NOMO-1 (cell line): ENCODE results near the gene DBN1.

Experiments
- DNase-seq, 2 experiments: peaks; one replicate each; lab custom pipeline; 2025; ENCODE audit not compliant: unreplicated experiment in 2 of 2; lab: John Stamatoyannopoulos, UW

Gene DBN1

DNA sequence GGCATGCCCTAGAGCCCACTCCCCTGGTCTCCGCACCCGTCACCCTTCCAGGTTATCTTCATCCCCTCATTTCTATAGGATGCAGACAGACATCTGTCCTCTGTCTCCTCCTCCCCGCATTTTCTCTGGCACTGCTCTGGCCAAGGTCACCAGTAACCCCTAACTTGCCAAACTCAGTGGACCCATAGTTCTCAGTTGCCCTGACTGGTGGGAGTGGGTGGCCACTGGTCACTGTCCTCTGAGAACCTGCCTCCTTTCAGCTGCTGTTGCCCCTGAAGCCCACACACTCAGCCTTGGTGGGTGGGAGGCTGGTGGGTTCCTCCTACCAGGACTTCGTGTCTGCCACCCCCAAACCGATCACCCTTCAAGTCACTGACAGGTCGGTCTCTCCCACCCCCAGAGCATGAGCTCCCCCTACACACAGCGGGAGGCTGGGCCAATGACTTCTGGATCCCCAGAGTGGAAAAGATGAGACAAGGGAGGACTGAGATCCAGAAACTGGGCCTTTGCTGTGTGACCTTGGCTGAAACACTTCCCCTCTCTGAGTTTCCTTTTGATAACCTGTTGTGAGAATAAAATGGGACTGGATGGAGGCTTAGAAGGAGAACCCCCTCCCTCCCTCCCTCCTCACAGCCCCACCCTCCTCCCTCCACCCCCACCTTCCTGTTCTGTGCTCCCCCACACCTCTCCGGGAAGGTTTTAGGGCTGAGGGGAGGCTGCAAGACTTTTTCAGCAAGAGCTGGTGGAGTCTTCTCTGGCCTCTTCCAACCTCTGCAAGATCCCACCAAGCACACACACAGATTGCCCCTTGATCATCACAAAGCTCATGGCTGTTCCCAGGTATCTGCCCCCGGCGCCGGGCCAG lies 2.4 kb upstream of the DBN1 start:
- no peak for DNase-seq

DNA sequence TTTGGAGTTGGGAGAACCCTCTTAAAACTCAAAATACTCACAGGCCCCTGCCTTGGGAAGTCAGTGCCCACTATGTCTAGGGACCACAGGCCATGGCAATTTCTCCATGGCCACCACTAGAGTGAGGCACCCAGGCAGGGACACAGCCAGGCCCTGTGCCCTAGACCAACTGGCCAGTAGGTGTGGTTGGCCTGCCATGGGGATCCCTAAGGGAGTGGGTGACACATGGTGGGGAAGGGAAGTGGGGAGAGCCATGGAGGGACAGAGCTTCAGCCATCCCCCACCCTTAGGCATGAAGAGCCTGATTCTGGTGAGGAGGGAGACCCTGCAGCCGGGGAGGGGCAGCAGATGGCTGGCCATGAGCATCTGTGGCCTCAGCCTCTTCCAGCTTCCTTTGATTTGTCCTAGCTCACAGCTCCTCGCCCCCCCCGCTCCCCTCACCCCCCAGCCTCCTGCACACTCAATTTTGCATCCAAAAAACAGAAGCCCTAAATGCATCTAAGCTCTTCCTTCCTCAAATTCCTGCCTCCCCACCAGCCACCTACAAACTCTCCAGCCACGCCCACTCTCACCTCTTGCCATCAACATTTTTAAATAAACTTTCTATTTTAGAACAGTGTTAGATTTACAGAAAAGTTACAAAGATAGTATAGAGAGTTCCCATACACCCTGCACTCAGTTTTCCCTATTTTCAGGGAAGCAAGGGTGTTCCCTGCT lies 1.6 kb upstream of the DBN1 start:
- DNase-seq = peak in 1 of 2 experiments; percentile 13

DNA sequence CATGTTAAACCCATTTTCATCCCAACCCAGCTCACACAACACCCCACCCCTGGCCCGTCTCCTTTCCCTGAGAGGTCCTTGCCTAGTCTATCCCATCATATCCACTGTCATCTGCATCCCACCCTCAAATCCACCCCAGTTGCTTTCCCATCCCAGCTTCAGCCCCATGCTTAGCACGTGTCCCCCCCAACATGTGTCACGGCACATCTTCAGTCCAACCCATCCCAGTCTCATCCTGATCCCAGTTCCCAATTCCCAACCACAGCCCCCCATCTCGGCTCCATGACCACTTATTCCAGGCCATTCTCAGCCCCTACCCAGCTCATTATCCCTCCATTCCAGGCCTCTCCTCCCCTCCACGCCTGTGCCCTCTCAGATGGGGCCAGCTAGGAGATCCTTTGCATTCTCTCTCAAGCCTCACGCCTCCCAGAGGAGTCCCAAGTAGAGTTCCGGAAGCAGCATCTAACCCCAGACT lies 605 bp upstream of the DBN1 start:
- no peak for DNase-seq

DNA sequence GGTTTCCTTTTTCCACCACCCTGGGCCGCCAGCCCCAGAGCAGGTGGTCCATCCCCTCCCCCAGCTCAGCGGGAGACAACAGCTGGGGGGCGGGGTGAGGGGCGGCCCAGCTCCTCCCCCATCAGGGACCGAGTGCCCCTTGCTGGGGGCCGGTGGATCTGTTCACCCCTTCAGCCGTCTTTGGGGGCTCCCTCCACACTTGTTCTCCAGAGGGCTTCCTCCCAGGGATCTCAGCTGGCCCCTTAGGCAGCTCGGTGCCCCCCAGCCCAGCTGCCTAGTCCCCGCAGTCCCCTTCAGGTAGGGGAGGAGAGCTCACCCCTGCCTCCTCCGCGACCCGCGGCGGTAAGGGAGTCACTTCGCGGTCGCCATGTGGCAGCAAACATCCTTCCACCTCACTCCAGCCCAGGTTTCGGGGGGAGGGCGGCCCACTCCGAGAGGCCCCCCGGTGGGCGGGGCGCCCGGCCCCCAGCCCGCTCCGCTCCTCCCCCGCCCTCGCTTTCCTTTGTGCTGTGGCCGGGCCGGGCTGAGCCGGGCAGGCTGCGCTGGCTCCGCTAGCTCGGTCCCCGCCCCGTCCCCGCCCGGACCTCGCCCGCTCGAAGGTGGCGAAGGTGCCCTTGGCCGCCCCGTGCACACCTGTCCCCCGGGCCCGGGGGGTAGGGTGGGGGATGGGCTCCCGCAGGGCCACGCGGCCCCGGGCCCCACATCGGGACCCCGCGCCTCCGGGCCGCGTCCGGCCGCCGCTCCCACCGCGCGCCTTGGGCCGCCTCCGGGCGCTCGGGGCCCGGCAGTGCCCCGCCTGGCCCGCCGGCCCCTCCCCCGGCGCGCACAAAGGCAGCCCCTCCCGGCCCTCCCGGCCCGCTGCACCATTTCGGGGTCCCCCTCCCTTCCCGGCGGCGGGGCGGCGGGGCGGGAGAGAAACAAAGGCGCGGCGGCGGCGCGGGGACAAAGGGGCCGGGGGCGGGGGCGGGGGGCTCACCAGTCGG lies 683 bp downstream of the DBN1 start:
- DNase-seq = no peak

DNA sequence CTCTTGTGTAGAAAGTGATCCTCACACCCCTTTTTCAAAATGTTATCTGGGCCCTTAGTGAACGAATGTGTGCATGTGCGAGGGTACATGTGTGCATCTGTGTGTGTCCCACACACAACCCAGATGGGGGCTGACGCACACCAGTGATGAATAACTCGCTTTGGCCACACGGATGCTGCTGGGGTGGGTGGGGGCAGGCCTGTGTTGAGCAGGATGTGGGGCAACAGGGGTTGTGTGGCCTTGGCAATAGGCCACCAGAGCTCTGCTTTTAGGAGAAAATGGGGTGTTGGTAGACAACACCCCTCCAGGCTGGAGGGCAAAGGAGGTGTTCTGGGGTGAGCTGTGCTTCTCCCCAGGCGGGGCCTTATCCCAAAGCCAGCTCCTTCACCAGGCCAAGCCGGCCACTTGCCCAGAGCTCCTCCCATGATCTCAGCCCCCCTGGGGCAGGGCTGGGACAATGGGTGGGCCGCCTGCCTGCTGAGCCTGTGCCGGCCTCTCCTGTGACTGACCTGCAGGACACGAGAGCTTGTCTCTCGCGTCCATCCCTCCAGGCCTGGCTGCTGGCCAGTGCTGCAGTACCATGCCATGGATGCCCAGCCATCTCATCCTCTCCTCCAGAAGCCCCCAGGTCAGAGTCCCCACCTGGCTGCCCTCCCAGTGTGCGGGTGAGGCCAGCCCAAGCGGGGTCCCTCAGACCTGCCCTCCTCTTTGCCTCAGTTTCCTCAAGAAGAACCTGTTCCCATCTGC lies 1.7 kb downstream of the DBN1 start:
- no peak for DNase-seq

DNA sequence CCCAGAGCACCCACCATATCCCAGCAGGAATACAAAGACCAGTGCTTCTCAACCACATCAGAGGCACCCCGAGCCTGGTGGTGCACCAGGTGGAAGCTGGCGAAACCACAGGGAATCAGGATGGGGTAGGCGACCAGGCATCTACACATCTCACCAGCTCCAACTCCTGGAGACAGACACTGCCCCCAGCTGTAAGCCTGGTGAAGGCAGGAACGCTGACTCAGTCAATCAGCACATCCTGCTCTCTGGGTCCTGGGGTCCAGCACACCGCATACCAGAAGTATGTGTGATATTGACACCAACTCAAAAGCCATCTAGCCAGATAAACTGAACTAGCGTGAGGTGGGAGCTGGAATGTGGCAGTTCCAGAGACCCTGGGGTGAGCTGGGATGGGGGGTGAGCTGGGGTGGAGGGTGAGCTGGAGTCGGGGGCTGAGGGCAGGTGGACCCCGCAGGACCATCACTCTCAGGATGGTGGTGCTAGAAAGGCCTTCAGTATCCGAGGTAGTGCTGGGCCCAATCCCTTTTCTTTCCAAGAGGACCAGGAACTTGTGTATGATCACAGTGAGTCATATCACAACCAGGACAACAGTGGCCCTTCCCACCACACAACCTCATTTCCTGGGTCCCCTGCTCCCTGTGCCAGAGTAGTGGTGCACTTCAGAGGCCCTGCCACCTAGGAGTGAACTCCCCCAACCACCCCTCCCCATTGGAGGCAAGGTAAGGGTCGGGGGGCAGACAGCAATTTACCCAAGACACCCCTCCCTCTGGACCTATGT lies 2.5 kb downstream of the DBN1 start:
- DNase-seq = no peak

DNA sequence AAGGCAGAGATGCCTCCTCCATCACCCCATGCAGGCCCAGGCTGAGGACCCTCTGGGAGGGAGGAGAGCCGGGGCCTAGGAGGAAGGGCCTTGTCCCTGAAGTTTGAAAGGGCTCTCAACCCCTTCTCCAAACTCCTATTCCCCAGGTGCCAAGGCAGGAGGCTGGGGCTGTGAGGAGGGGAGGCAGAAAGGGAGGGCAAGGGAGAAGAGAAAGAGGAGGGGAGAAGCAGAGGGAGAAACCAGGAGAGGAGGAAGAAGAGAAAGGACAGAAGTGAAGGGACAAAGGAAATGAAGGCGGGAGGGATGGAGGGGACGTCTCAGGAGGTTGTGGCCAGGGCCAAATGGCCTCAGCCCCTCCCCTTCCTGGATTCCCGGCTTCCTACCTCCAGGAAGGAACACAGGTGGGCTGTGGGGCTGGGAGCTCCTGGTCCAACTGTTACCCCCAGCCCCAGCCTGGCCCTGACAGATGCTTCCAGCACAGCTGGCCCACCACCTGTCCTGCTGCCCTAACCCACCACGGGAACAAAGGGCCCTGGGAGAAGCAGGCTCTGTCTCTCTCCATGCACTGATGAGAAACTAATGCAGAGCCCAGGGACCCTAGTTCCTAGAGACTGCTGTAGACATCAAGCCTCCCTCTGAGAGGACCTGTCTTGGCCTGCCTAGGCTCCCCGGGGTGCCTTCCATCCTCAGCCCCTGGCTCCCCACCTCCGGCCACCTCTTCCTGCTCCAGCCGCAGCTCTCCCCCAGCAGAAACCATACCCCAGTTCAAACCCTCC lies 3.5 kb downstream of the DBN1 start:
- DNase-seq = no peak

DNA sequence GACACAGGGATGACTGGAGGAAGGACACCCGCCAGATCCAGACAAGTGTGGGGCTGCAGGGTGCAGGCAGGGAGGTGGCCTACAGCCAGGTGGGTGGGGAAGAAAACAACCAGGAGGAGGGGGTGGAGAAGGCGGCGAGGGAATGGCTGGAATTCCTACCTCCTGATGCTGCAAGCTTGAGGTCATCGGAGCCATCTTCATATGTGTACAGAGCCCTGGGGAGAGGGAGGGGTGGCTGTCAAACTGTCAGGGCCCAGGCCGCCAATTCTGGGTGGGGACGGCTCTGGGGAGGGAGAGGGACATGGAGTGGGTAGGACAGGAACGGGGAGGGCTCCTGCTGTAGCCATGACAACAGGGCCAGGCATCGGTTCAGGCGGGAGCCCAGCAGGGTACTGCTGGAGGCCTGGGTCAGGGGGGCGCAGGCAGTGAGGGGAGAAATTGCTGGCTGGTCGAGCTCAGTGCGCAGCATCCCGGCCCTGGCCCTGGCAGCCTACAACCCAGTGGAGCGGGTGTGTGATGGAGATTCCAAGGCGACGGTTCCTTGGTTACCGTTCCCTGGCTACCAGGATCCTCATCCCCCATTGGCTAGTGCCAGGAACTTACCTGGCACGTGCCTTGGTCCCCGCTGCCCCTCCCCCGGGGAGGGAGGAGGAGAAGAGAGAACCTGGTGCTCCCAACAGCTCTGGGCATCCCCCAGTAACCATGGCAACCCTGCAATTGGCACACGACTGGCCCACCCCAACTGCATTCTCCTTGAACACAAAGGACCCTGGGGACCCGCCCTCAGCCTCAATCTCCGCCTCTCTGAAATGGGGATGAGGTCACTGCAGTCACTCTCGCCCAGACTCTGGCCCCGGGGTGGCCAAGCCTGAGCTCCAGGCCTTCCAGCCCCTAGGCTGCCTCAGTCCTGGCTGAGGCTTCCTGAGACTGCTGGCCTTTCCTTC lies 4.5 kb downstream of the DBN1 start:
- DNase-seq = no peak

DNA sequence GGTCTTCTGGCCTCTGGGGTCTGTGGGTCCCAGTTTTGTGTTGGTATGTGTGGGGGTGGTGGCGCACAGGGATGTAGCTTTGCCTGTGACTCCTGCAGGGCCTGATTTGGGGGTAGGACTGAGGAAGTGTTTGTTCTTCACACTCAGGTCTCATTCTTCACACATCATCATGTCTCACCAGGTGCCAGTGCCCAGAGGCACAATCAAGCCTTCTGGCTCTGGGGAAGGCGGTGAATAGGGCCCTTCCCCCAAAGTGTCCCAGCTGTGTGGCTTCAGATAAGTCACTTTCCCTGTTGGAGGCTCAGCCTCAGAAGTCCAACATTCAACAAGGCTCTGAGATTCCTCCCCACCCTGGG lies 5.1 kb downstream of the DBN1 start:
- DNase-seq = no peak

DNA sequence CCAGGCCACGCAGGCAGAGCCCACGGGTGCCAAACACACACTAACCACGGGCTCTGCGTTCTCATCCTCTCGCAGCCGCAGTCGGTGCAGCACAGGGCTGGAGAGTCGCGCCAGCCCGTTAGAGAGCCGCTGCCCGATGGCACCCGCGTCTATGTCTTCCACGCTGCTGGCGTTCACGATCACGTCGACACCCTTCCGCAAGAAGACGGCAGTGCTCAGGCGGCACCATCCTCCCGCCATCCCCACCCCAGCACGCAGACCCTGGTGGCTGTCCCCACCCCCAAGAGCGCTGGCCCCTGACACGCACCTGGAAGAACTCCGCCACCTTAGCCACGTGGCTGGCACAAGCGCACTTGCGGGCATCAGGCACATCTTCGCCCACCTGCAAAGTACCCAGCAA lies 6.0 kb downstream of the DBN1 start:
- no peak for DNase-seq

DNA sequence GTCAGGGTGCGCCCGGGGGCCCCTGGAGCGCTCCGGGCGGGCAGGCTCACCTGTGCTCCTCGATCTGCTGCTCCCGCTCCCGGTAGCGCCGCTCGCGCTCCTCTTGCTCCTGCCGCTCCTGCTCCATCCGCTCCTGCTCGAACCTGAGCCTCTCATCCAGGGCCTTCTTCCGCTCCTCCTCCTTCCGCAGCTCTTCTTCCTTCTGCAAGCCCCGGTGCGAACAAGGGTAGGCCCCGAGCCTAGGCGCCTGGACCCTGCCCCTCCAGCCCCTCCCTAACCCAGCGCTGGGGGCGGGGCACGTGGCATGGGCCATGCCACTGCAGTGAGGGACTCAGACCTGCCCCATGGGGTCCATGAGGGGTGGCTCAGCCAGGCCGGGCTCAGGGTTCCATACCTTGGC lies 6.6 kb downstream of the DBN1 start:
- no peak for DNase-seq

DNA sequence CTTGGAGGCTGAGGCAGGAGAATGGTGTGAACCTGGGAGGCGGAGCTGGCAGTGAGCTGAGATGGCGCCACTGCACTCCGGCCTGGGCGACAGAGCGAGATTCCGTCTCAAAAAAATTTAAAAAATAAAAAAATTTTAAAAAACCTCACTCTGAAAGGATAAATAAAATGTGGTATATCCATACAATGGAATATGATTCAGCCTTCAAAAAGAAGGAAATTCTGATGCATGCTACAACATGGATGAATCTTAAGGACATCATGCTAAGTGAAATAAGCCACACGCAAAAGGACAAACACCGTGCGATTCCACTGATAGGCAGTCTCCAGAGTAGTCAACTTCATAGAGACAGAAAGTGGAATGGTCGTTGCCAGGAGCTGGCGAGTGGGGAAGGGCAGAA lies 8.4 kb downstream of the DBN1 start:
- no peak for DNase-seq

DNA sequence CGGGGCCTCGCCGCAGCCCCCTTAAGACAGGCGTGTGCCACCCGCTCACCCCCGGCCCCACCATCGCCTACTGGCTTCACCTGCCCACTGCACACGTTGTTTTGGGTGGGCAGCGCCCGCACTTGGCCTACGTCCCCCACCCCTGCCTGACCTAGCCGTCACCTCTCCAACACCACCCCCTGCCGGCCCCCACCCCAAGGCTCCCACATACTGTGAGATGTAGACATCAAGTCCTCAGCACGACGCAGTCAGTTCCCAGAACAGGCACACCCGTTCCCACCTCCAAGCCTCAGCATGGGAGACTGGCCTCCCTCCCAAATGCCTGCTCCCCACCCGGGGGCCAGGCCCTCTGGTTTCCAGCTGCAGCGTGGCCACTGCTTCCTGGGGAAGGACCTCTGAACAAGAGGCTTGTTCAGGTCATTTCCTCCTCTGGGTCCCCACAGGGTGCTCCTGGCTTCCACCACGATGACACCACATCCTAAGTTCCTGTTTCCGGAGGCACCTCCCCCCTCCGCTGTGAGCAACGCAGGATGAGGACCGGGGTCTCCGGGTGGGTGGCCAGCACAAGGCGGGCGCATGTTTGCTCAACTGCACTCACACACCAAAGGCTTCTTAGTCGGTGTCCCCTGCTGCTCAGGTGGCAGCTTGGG lies 11.3 kb downstream of the DBN1 start:
- peak; percentile 24 to 42 for DNase-seq

DNA sequence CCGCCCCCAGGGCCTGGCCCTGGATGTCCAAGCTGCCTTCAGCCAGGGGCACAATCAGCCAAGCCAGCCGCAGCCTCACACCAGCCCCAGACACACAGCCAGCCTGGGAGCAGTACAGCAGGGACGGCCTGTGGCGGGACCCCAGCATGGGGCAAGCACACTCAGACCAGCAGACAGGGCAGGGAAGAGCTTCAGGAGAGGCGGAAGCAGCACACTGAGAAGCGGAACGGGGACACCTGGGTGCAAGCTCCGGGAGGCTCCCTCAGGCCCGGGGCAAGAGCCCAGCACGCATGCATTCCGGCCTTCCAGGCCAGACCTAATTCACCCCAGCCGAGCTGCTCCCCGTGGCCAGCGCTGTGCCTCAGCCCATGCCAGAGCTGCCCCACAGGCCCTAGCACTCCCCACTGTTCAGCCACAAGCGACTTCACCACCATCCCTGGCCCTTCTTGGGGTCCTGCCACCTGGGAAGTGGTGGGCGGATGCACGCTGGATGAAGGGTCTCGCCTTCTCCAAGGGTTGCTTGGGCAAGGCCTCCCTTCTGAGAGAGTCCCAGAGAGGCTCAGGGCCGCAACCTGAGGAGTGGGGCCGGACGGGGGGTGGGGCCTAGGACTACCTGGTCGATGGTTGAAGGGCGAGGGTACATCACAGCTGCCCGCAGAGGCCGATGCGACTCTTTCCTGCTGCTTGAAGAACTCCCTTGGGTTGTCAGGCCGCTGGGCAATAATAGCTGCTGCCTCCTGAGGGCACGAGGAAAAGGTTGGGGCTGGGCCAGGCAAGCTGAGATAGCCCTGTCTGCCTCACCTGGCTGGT lies 13.4 kb downstream of the DBN1 start:
- no peak for DNase-seq

DNA sequence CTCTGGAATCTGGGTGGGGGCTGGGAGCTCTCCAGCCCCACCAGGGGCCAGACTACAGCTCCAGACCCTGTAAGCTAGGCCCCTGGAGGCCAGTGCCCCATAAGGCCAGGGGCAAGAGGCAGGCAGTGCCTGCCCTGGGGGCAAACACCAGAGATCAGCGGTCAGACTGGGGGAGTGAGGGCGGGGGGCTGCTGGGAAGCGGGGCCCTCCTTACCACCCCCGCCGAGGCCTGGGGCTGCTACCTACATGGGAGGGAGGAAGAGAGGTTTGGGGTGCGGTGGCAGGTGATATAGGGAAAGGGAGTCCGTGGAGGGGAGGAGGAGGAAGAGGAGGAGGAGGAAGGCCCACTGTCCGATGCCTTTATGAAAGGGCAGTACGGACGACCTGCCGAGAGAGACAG lies 14.1 kb downstream of the DBN1 start:
- DNase-seq = no peak

DNA sequence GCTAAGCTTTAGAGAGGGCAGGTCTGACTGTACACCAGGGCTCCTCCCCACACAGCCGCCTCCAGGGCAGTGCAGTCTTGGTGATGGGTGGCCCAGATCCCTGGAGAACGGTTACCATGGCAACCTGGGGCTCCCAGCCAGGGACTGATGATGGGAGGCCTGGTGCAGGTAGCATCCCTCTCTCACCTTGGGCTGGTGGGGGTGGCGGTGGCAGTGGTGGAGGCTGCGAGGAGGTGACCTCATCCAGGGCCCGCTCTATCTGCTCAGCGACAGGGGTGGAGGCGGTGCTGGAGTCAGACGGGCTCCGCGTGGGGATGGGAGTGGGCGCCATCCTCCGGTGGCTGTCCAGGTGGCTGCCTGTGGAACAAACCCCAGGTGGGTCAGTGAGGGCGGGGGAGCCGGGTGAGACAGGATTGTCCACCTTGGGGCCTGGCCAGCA lies 14.5 kb downstream of the DBN1 start:
- DNase-seq = no peak
